HG02884 (cell line): ENCODE data around the gene CDK1.
A peak's percentile ranks its signal among the peaks of the same experiment; 100 is the strongest.

Source experiments
- ATAC-seq: cut with Tn5 transposase; IDR thresholded peaks from one replicate; pipeline ENCODE4 v1.9.1; 2021; ENCODE audit warnings: mild to moderate bottlenecking, moderate library complexity; ENCODE audit not compliant: unreplicated experiment

Gene CDK1

DNA sequence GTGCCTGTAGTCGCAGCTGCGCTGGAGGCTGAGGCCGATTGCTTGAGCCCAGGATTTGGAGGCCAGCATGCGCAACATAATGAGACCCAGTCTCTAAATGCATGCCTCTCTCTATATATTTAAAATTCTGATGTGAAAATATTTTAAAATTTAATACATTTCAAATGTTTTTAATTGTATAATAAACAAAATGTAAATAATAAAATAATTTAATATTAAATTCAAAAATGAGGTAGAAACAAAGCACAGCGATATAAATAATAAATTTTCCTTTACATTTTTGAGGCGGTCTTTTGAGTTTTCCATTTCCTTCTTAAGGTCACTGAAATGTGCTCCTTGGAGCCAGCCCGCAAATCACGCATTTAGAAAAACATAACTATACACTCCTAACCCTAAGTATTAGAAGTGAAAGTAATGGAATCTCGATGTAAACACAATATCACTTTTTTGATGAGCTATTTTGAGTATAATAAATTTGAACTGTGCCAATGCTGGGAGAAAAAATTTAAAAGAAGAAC, 523 bp upstream of the CDK1 start:
- peak; percentile 4 for ATAC-seq

DNA sequence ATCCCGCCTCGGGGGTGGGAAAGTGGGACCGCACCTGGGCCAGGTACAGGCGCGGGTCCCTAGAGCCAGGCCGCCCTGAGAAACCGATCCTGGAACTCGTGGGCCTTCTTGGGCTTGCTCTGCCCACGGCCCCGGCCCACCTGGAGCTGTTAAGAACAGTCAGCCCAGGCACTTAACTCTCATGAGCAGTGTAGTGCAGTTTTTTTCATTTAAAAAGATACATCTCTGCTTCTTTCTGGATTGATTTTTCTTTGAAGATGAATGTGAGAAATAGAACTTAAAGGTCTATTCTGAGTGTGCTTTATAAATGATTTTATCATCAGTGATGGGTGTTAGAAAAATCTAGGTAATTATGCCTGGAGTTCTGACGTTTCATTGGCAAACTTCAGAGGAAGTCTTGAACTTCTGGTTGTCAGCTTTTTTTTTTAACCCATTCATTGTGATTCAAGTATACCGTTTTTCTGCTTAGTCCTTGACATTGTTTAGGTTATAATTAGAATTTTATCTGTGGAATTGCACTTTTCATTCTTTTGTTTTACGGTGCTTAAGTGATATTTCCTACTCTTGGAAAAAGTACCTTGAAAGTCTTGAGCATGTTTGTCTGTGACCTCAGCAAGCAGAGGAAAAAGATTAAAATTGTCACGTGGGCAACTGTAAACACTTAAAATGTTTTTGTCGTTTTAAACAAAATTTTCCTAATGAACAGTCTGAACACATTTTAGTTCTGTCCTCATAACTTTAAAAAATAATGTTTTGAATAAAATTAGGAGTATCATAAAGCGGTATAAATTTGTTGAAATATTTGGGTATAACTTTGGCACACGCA, 906 bp downstream of the CDK1 start:
- ATAC-seq, result peak; percentile 15

DNA sequence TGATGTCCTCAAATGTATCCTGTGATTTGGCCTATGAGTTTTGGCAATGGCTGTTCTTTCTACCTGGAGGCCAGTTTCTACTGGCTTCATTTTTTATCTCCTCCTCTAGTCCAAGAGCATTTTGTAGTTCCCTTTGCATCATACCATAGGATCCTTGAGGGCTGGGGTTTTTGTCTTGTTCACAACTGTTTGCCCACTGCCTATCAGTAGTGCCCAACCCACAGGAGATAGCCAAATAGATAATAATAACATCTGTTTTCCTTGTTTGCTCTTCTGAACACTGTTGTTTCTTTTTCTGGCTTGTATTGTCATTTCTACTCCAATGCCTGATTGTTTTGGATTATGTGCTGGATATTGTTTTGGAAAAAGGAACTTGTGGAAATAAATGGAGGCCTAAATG, 3.4 kb downstream of the CDK1 start:
- no peak for ATAC-seq

DNA sequence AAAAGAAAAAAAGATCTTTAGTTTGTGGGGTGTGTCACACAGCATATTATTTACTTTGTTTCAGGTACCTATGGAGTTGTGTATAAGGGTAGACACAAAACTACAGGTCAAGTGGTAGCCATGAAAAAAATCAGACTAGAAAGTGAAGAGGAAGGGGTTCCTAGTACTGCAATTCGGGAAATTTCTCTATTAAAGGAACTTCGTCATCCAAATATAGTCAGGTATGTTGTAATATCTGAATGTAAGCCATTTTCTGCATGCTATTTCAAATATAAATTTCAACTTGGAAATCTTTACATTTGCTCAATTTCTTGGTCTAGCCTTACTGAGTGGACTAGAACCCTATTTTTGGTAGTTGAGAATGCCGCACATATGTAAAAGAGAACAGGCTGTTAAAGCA, 6.4 kb downstream of the CDK1 start:
- ATAC-seq, result no peak

DNA sequence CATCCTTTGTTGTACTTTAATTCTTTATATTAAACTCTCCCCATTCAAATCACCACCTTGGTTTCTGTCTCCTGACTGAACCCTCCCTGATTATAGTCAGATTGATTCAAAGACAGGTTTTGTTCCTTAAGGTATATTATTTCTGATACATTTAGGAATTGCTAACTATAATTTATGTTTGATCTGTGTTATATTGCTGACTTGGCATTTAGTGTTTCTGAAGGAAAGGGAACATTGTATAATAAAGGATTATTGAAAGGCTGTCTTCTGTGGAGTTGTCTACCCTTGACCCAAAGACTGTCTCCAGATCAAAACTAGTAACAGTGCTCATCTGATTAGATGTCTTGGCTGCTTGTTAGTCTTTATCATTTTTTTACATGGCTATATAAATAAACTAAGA, 10.3 kb downstream of the CDK1 start:
- ATAC-seq, result no peak

DNA sequence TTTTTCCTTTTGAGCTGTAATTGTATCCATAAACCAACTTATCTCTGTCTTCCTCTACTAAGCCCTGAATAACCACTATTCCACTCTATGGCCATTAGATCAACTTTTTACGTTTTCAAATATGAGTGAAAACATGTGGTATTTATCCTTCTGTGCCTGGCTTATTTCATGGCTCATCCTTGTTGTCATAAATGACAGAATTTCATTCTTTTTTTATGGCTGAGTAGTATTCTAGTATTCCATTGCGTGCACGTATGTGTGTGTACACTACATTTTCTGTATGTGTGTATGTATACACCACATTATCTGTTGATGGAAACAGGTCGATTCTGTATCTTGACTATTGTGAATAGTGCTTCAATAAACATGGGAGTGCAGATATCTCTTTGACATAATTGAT, 11.1 kb downstream of the CDK1 start:
- no peak for ATAC-seq

DNA sequence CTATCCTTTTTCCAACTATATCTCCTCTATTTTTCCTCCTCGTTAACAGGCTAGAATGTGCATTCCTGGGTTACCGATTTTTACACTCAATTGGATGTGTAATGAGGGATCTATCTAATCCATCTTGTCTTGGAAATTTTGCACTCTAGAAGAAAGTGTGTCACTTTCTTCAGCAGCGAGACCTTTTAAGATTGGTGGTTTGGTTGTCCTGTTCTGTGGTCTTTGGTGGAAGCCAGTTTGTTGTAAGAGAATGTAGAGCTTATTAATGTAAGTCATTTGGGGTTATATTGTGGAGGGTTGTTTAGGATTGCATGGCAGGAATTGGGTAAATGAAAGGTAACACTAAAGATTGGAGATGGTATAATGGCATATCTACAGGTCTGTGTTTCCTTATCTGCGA, 16.7 kb downstream of the CDK1 start:
- no peak for ATAC-seq

DNA sequence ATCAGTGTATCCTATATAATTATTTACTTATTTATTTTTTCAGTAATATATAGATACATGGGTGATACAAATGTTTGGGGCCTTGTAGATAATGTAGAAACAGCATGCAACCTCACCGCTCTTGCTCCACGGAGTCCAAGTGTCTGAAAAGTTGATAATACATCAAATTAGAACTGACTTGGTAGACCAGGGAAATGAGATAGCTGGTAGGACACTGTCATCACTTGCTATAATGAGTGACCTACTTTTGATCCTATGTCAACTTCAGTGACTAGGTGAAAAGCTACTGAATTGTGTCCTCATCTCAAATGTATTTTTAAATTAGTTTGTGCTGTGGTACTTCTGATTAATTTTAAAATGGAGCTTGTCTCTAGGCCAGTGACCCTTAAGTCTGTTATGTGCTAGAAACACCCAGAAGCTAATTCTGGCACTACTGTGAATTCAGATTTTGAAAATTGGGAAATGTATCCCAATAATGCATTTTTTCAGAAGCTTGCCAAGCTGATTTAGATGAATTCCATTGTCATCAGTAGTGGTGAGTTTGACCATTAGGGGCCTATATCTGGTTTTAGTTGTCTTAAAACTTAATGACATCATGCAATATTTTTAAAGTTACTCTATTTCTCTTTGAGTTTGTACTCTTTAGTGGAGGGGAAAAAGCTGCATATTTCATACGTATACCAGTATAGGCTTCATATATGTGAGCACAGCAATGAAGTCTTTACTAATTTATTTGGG, 17.4 kb downstream of the CDK1 start:
- ATAC-seq, result no peak

DNA sequence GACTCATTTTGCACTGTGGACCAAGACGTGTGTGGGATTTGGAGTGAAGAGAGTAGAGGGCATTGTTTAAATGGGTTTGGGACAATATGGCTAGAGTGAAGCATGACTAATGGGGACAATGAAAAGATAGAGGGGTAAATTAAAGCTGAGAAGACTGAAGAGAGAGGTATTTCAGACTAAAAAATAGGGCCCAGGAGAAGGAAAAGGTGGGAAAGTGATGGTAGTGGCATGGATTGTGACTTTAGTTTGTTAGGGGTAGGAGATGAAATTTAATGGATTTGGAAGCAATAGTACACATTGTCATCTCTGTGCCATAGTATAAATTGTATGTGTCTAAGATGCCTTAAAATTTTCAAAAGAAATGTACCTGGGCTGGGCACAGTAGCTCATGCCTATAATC, 18.2 kb downstream of the CDK1 start:
- no peak for ATAC-seq

DNA sequence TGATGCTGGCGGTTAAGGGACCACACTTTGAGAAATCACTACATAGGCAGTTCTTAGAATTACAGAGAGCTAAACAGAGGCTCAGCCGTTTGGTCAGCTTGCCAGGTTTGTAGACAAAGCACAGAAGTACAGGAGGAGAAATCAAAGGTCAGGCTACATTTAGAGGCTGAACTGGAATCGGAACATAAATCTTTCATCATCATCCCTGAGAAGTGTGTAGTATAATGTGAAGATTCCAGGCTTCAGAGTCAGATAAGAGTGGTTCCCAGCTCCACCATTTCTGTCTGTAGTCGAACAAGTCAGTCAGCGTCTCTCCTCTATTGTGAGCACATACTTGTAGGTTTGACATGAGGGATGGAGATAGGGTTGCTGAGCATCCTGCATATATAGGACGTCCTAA, 18.9 kb downstream of the CDK1 start:
- no peak for ATAC-seq

DNA sequence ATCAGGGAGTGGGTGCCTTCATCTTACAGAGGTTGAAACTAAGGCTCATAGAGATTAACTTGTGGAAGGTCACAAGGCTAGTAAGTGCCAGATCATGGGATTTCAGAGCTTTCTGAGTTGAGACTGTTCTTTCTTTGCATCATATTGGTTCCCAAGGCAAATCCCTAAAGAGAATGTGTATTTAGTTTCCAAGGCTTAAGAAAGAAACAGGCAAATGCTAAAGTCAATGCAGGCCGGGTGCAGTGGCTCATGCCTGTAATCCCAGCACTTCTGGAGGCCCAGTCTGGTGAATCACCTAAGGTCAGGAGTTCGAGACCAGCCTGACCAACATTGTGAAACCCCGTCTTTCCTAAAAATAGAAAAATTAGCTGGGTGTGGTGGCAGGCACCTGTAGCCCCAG, 19.8 kb downstream of the CDK1 start:
- ATAC-seq, result no peak

DNA sequence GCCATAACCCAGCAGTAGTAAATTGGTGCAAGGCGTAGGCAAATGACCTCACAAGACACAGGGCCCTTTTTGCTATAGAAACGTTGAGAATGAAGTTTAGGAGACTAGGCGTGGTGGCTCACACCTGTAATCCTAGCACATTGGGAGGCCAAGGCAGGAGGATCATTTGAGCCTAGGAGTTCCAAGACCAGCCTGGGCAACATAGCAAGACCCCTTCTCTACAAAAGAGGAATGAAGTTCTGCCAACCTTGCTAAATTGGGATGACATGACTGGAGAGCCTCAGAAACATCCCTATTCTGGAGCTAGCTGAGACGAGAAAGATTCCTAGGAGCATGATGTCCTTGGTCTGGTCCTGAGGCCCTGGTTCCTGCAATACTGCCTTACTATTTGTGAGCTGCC, 20.6 kb downstream of the CDK1 start:
- ATAC-seq, result no peak

DNA sequence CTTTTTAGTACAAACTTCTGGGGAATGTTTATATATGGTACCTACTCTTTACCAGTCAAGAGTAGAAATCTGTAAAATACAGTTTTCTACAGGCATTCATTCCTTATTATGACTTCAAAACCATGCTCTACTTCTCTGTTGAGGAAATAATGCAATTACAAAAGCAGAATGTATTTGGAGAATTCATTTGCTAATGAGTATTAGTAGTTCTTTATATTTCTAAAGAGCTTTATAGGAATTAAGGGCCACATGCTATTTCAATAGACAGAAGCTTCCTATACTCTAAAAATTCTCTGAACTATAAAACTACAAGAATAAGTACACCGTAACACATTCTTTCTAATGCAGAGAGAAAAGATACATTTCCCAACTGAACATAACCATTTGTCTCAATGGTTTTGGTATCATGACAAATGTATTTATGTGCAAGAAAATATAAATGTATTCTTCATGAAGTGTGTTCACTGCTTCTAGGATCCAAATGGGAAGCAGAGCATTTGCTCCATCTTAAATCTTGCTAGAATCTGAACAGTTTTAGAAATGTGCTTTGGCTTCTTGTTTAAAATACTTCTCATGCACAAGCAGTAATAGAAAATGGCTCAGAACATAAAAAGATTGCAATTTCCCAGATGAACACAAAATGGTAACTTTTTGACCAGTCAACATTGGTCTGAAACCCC, 21.8 kb downstream of the CDK1 start:
- no peak for ATAC-seq

DNA sequence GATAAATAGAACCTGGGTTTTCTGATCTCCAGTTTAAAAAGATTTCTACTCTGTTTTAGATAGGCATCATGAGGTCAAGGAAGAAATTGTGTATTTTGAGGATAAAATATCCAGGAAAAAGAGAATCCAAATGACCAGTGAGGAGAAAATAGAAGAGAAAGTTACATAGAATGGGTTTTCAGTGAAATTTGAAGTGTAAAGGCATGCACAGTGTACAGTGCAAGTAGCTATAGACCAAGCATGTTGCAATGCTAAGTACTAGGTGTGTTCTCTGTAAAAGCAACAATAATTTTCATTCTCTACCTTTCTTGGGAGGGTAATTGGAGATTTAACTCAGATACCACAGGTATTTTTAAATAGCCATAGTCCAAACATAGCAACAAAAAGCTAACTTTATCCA, 22.6 kb downstream of the CDK1 start:
- ATAC-seq, result no peak

DNA sequence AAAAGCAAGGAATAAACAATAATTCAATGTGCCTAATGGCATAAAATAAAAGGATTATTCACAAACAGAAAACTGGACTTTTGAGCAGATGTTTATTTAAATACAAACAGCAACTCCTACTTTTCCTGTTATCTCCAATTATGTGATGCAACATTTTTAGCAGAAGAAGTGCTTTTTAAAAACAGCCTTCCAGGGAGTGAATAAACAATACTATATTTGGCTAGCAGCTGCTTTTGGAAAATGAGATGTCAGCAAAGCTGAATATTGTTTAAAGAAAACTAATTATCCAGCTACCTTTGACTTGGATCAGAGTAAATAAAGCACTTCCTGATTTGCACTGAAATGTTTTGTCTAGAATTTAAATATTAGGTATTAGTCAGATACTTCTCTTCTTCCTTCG, 23.2 kb downstream of the CDK1 start:
- no peak for ATAC-seq

DNA sequence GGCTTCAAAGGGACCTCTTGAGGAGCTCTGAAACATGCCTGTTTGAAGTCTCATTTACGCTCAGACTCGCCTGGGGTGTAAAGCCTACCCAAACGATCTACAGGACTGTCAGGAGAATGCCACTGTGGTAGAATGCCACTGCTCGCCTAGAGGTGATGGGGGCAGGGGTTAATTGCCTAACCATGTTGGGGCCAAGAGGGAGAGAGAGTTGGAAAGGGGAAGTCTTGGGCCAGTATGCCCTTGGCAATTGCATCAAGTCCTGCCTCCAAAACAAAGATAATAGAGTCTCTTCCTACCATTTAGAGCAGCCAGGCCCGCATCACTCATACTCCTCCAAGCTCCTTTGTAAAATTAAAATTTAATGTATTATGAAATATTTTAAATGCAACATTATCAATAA, 25.2 kb downstream of the CDK1 start:
- ATAC-seq, result no peak

DNA sequence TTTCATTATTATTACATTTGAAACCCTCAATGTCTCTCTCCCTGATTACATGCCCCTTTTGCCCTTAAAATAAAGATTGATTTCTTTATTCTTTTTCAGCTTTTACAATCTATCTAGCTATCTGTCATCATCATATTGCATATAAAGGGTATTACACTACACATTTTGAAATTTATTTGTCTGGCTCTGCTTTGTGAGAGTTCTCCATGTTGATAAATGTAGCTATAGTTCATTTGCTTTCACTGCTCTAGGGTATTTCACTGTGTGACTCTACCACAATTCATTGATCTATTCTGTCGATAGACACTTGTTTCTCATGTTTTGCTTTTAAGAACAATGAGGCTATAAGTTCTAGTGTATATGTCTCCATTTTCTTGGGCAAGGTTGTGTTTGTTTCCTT, 25.6 kb downstream of the CDK1 start:
- no peak for ATAC-seq

DNA sequence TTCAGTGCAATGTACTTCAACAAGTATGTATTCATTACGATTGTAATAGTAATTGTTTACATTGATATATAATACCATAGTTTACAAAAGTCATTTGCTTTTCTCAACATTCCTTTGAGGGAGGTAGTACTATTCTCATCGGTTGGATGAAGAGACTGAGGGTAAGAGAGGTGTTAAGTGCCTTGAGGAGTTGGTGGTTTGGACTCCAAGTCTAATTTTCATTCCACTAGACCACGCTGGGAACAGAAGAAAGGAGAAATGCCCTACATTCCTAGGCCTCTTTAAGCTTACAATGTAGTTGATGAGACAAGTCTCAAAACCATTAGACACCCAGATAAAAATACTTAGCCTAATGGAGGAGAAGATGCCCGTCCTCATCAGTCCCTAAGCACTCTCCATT, 28.6 kb downstream of the CDK1 start:
- ATAC-seq, result no peak

DNA sequence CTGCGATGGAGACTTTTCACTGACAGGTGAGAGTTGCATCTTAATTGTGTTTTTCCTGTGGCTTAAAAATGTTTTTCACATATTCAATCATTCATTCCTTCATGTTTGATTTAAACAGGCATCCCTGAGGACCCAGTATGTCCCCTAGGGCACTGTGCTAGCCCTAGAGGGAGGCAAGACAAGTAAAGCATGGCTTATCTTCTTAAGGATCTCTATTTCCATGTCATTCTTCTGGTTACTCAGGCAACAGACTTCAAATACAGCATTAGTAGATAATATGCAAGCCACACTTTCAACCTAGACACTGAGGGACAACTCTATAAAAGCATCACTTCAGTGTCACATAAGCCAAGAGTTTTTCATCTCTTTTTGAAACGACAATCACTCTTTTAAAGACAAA, 29.2 kb downstream of the CDK1 start:
- no peak for ATAC-seq

DNA sequence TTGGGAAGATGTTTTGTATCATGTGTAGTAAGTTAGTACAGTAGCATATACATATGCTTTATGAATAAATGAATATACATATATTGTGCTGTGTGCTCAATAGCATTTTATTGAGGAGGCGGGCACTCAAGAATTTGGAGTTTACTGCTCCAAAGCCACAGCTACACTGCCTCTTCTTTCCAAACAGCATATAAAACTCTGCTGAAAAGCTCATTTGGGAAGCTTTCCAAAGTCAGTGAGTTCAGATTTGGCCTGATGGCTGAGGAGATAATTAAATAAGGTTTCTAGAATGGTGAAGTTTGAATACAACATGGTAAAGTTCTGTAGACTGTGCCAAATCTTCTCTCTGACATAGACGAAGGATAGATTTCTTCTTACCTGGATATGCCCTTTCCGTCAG, 29.8 kb downstream of the CDK1 start:
- ATAC-seq, result no peak

DNA sequence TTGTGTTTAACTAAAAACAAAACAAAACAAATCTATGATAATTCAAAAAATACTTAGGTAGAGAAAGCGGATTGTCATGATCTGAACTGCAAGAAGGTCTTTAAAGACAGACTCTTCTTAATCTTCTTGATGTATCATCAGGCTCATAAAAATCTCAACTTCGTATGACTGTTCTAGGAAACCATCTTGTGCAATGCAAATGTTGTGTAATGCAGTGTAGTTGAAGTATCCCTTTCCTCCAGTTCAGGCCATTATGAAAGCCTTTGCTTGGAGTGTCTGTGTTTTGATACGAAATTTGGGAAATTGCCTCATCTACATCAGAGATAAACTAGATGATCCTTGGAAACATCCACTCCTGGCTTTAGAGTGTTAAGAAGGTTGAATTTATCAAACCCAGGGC, 30.9 kb downstream of the CDK1 start:
- no peak for ATAC-seq
